ENCODE measurements around the gene CFAP210. TPM values are rescaled to one million over a fixed set of nuclear protein-coding genes. Genes with fewer than 3 reads are reported as not detected.
A peak's percentile ranks its signal among the peaks of the same experiment; 100 is the strongest.
"Not testable (repeated sequence)": the region's sequence is repeated elsewhere in the genome, so short reads cannot be mapped to it uniquely, and the experiment has no call there.

Gene CFAP210
- total RNA-seq, 2 experiments from 2014 or later, result not detected

DNA sequence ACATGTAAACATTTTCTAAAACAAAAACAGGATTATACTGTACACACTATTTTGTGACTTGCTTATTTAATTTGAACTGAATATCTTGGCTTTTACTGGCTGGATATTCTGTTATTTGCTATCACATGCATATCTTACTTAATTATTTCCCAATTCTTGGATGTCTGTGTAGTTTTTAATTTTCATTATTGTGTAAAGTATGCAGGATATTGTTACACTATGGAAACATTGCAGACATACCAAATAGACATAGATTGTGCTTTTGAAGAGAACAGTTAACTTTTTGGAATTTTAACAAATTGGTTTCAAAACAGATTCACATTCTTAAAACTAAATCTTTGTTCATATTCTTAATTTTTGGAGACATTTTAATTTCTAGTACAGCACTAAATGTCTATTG lies 2.2 kb upstream of the CFAP210 start:
- Mint-ChIP-seq H3K9me3 (peaks cover 4% of the 10 kb centered on the region), H3K27me3 (peaks cover 3% of the 10 kb centered on the region), H3K4me3 (no peak overlapping the region), H3K4me1 (peaks cover 11% of the 10 kb centered on the region), H3K27ac (no peak overlapping the region), H3K36me3 (peaks cover 20% of the 10 kb centered on the region)
- no peak for DNase-seq

DNA sequence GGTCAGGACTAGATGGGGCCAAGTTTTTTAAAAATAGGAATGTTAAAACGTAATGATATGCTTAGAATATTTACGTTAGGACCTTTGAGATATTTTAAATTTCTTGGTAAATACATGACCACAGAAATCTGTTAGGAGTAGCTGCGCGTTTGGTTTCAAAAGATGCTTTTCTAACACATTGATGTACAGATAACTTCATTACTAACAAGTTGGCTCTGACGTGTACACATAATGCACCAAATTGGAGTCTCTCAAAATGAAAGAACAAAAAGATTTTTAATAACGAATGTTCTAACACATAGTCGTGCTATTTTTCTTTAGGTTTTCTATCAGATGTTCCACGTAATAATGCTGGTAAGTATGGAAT lies 672 bp upstream of the CFAP210 start:
- H3K36me3 Mint-ChIP-seq, result peaks cover 17% of the 10 kb centered on the region
- DNase-seq, result no peak
- H3K27me3 Mint-ChIP-seq, result peaks cover 3% of the 10 kb centered on the region
- peaks cover 11% of the 10 kb centered on the region for H3K4me1 Mint-ChIP-seq
- H3K27ac Mint-ChIP-seq, result peak overlapping the region; percentile 92
- peak overlapping the region; percentile 97 for H3K4me3 Mint-ChIP-seq
- H3K9me3 Mint-ChIP-seq, result peaks cover 9% of the 10 kb centered on the region

DNA sequence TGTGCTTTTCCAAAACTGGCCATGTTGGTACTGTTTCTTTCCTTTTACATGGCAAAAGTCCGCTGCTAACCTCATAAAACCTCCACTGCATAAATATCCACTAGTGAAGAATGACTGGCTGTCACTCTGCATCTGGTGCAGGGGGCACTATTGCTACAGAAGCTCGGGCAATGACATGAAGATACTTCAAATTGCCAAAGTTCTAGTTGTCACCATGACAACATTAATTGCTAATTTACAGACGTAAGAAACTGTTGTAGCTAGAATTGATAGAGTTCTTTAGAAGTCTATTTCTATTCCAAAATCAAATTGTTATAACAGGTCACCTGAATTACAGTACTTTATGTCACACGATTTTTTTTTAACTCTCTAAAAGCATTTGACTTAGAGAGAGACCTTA lies 845 bp downstream of the CFAP210 start:
- H3K27ac Mint-ChIP-seq, result peak overlapping the region; percentile 92
- peaks cover 10% of the 10 kb centered on the region for H3K9me3 Mint-ChIP-seq
- H3K36me3 Mint-ChIP-seq, result peaks cover 13% of the 10 kb centered on the region
- H3K4me3 Mint-ChIP-seq, result peak overlapping the region; percentile 97
- DNase-seq, result no peak
- H3K4me1 Mint-ChIP-seq, result peaks cover 11% of the 10 kb centered on the region
- H3K27me3 Mint-ChIP-seq, result peaks cover 3% of the 10 kb centered on the region

DNA sequence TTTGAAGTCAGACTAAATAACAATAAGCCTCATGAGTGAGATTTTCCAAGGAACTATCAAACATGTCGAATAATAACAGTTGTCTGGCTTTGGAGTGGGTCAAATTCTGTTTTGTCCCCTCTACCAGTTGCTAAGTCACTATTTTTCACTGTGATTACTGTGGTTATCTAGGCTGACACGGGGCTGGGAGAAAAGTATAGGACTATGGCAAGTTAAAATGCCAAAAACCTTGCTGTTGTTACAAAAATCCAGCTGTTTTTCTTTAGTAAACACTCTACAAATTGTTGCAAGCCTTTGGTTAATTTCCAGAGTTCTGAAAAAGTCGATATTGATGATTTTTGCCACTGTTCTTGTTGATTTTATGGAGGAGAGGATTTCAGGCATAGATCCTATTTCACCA lies 1.5 kb downstream of the CFAP210 start:
- Mint-ChIP-seq H3K4me3 (no peak overlapping the region), H3K4me1 (peaks cover 9% of the 10 kb centered on the region), H3K27ac (no peak overlapping the region), H3K36me3 (peaks cover 13% of the 10 kb centered on the region), H3K27me3 (peaks cover 3% of the 10 kb centered on the region), H3K9me3 (peaks cover 10% of the 10 kb centered on the region)
- no peak for DNase-seq

DNA sequence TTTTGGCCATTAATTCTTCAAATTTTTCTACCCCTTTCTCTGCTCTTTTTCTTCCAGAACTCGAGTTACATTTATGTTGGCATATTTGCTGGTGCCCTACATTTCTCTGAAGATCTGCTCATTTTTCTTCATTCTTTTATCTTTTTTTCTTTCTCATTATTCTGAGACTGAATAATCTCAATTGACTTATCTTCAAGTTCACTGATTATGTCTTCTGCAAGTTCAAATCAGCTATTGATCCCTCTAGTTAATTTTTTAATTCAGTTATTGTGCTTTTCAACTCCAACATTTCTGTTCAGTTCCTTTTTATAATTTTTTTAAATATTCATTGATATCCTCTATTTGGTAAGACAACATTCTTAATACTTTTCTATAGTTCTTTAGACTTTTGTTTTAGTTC lies 3.2 kb downstream of the CFAP210 start:
- Mint-ChIP-seq H3K9me3 (peaks cover 10% of the 10 kb centered on the region), H3K27ac (no peak overlapping the region), H3K36me3 (peaks cover 13% of the 10 kb centered on the region), H3K27me3 (peaks cover 3% of the 10 kb centered on the region), H3K4me3 (no peak overlapping the region), H3K4me1 (peaks cover 7% of the 10 kb centered on the region)
- no peak for DNase-seq

DNA sequence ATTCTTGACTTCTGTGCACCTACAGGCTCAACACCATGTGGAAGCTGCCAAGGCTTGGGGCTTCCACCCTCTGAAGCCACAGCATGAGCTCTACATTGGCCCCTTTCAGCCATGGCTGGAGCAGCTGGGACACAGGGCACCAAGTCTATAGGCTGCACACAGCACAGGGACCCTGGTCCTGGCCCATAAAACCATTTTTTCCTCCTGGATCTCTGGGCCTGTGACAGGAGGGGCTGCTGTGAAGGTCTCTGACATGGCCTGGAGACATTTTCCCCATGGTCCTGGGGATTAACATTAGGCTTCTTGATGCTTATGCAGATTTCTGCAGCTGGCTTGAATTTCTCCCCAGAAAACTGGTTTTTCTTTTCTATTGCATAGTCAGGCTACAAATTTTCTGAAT lies 6.3 kb downstream of the CFAP210 start:
- H3K36me3 Mint-ChIP-seq, H3K4me1 Mint-ChIP-seq, H3K27me3 Mint-ChIP-seq, H3K4me3 Mint-ChIP-seq, DNase-seq, H3K27ac Mint-ChIP-seq: not testable (repeated sequence)
- peaks cover 10% of the 10 kb centered on the region for H3K9me3 Mint-ChIP-seq

DNA sequence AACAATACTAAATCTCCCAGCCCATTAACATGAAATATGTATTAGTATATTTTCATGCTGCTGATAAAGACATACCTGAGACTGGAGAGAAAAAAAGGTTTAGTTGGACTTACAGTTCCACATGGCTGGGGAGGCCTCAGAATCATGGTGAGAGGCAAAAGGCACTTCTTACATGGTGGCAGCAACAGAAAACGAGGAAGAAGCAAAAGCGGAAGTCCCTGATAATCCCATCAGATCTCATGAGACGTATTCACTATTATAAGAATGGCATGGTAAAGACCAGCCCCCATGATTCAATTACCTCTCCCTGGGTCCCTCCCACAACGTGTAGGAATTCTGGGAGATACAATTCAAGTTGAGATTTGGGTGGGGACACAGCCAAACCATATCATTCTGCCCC lies 7.4 kb downstream of the CFAP210 start:
- H3K36me3 Mint-ChIP-seq, H3K4me3 Mint-ChIP-seq, H3K27me3 Mint-ChIP-seq, H3K4me1 Mint-ChIP-seq, H3K27ac Mint-ChIP-seq, DNase-seq: not testable (repeated sequence)
- peaks cover 10% of the 10 kb centered on the region for H3K9me3 Mint-ChIP-seq

DNA sequence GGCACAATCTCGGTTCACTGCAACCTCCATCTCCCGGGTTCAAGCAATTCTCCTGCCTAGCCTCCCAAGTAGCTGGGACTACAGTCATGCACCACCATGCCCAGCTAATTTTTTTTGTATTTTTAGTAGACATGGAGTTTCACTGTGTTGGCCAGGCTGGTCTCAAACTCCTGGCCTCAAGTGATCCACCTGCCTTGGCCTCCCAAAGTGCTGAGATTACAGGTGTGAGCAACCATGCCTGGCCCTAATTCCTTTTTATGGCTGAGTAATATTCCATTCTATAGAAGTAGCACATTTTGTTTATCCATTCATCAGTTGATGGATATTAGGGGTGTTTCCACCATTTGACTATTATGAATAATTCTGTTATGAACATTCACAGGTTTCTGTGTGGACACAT lies 9.5 kb downstream of the CFAP210 start:
- not testable (repeated sequence) for H3K36me3 Mint-ChIP-seq, H3K27ac Mint-ChIP-seq, DNase-seq, H3K27me3 Mint-ChIP-seq, H3K4me3 Mint-ChIP-seq, H3K9me3 Mint-ChIP-seq, H3K4me1 Mint-ChIP-seq

DNA sequence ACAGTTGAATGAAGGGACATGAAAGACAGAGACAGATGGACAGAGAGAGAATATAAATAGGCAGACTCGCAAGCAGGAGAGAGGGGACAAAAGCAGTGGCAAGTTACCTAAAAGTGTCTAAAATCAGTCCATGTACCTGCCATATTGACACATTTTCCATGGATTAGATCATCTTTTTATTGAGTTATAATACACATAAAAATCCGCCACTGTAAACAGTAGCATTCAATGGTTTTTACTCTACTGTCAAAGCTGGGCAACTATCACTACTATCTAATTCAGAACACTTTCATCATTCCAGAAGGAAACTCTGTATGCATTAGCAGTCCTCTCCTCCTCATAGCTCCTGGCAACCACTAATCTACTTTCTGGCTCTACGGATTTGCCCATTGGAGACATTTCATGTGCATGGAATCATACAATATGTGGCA lies 10.1 kb downstream of the CFAP210 start:
- no peak for DNase-seq
- H3K36me3 Mint-ChIP-seq, result peaks cover 7% of the 10 kb centered on the region

DNA sequence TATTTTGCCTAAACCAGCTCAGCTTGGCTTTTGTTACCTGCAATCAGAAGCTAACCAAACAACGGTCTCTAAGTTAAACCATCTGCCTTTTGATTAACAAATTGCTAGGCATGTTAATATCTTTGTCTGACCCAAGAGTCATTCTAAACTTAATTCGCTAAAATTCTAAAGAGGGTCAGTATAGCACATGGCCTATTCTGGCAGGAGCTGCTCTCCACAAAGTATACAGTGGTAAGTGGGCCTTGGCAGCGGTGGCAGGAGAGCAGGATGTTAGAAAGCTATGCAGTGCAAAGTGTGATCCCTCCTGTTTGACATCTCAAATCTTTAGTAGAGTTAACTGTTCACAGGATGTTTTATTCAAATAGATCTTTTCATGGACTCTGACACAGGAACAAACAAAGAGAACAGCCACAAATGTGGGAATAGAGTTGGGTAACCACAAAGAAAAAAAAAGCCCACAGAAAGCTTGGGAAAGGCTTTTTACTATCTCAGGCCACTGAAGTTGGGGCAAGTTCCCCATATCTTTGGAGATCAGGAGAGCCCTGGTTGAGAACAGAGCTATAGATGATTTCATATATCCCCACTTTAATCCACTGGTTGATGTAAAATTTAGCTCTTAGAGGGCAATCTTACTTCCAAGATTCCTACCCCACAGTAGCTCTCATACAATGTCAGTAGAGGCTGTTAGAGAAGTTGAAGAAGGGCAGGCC lies 10.6 kb downstream of the CFAP210 start:
- Mint-ChIP-seq H3K27ac (no peak overlapping the region), H3K27me3 (no peaks in the 10 kb centered on the region), H3K4me1 (no peaks in the 10 kb centered on the region), H3K4me3 (no peak overlapping the region), H3K9me3 (peaks cover 3% of the 10 kb centered on the region), H3K36me3 (peaks cover 4% of the 10 kb centered on the region)
- no peak for DNase-seq

More for the DNA sequence above, 10.1 kb downstream of the CFAP210 start:
- Mint-ChIP-seq H3K27ac (no peak overlapping the region), H3K9me3 (peaks cover 3% of the 10 kb centered on the region), H3K4me3 (no peak overlapping the region), H3K27me3 (no peaks in the 10 kb centered on the region), H3K4me1 (no peaks in the 10 kb centered on the region)

DNA sequence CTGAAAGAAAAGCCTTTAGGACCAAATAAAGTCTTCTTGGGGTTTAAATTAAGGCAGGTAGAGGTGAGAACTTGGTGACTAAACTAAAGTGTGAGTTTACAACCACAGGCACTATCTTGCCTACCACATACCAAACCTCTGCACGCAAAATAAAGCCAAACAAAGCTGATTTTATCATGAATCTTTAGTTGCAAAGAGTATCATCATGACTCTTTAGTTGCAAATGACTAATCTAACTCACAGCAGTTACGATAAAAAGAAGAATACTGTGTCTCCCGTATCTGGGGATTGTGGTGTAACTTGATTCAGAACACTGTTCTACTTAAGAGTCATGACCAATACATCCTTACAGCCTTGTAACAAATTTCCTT lies 11.2 kb downstream of the CFAP210 start:
- H3K4me3 Mint-ChIP-seq, result no peak overlapping the region
- H3K27ac Mint-ChIP-seq, result no peak overlapping the region
- no peaks in the 10 kb centered on the region for H3K4me1 Mint-ChIP-seq
- no peaks in the 10 kb centered on the region for H3K36me3 Mint-ChIP-seq
- peaks cover 3% of the 10 kb centered on the region for H3K9me3 Mint-ChIP-seq
- DNase-seq, result no peak
- H3K27me3 Mint-ChIP-seq, result no peaks in the 10 kb centered on the region

DNA sequence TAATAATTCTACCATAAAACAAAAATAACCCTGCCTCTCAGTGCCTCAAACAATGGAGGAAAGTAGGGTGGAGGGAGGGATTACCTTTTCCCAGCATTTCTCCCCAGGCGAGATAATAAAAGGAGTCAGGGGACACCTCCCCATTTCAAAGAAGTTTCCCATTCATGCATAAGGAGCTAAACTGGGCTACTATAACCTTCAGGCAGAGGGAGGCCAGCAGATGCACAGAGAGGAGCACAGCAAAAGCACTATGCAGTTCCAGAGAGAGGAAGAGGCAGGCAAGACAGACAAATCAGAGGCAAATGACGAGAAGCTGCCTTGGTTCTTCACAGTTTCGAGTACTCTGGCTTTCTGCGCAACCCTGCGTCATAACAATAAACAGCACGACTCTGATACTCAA lies 17.4 kb downstream of the CFAP210 start:
- Mint-ChIP-seq H3K4me3 (no peak overlapping the region), H3K9me3 (peaks cover 3% of the 10 kb centered on the region), H3K4me1 (no peaks in the 10 kb centered on the region), H3K36me3 (no peaks in the 10 kb centered on the region), H3K27me3 (peaks cover 4% of the 10 kb centered on the region), H3K27ac (no peak overlapping the region)
- DNase-seq, result no peak

DNA sequence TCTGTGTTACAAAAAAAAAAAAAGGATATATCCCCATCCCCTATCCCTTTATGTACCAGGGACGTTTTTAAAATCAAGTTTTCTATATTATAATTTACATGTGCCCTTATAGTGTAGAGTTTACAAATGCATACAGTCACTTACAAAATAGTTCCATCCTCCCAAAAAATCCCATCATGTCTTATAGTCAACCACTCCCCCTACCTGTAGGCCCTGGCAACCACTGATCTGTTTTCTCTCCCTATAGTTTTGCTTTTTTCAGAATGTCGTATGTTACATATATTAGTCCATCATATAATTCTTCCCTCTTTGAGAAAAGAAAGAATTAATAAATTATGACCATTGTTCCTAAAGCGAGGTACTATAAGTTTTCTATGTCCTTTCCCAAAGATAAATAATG lies 17.8 kb downstream of the CFAP210 start:
- Mint-ChIP-seq H3K4me3 (no peak overlapping the region), H3K9me3 (peaks cover 3% of the 10 kb centered on the region), H3K27ac (no peak overlapping the region)

DNA sequence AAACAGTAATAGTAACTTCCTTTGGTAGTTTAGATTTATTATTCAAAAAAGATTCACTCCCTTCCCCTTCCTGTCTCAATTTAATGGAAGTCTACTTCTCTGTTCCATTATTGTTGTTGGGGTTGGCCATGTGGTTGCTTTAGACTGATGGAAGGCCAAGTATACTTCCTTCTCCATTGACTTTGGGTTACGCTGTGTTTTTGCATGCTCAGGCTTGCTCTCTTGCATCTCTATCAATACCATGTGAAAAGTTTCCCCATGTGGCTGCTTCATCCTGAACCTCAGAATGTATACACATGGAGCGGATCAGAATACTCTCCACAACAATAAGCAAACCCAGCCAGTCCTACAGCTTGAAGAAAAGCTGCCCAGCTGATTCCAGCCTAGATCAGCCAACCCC lies 20.3 kb downstream of the CFAP210 start:
- DNase-seq, result no peak
- Mint-ChIP-seq H3K27me3 (peaks cover 4% of the 10 kb centered on the region), H3K36me3 (no peaks in the 10 kb centered on the region), H3K9me3 (no peaks in the 10 kb centered on the region), H3K27ac (no peak overlapping the region), H3K4me1 (no peaks in the 10 kb centered on the region), H3K4me3 (no peak overlapping the region)

More for the DNA sequence above, 17.8 kb downstream of the CFAP210 start:
- Mint-ChIP-seq H3K36me3 (no peaks in the 10 kb centered on the region), H3K4me1 (no peaks in the 10 kb centered on the region), H3K27me3 (peaks cover 4% of the 10 kb centered on the region)
- DNase-seq, result no peak

DNA sequence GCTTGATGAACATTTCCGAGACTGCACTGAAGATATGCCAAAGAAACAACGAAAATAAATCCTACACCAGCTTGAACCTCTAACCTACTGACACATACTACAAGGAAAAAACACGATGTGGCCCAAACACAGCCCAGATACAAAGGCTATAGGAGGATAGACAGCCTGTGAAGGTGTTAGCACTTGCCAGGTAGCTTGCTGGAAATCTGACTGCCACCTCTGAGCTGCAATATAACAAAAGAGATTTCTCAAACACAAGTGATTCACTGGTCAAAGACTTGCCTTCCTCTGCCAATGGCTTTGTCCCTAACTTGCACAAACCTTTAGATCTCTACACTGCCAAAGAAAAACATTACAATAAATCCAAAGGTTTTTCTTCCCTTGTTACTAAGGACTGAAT lies 21.1 kb downstream of the CFAP210 start:
- Mint-ChIP-seq H3K36me3 (no peaks in the 10 kb centered on the region), H3K9me3 (no peaks in the 10 kb centered on the region), H3K4me1 (no peaks in the 10 kb centered on the region), H3K4me3 (no peak overlapping the region), H3K27ac (no peak overlapping the region), H3K27me3 (peaks cover 4% of the 10 kb centered on the region)
- DNase-seq, result no peak

DNA sequence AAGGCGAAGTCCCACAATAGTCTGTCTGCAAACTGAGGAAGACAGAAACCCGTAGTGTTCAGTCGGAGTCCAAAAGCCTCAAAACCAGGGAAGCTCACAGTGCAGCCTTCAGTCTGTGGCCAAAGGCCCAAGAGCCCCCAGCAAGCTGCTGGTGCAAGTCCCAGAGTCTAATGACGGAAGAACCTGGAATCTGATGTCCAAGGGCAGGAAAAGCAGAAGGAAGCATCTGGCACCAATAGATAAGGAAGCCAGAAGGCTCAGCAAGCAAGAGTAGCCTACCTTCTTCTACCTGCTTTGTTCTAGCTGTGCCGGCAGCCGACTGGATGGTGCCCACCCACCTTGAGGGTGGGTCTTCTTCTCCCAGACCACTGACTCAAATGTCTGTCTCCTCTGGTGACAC lies 21.8 kb downstream of the CFAP210 start:
- Mint-ChIP-seq H3K36me3 (no peaks in the 10 kb centered on the region), H3K4me1 (no peaks in the 10 kb centered on the region), H3K4me3 (no peak overlapping the region), H3K9me3 (no peaks in the 10 kb centered on the region), H3K27ac (no peak overlapping the region), H3K27me3 (peaks cover 4% of the 10 kb centered on the region)
- DNase-seq, result no peak

Measured in activated naive CD8-positive, alpha-beta T cell treated with anti-CD3 and anti-CD28 coated beads for 36 hours (primary cell).